HS-27A (cell line): ENCODE results near the gene PACS2.

Source experiments
- DNase-seq: peaks from one replicate; pipeline ENCODE4 v3.0.0-alpha.2; 2012; ENCODE audit warnings: low read depth, missing footprints

Gene PACS2

DNA sequence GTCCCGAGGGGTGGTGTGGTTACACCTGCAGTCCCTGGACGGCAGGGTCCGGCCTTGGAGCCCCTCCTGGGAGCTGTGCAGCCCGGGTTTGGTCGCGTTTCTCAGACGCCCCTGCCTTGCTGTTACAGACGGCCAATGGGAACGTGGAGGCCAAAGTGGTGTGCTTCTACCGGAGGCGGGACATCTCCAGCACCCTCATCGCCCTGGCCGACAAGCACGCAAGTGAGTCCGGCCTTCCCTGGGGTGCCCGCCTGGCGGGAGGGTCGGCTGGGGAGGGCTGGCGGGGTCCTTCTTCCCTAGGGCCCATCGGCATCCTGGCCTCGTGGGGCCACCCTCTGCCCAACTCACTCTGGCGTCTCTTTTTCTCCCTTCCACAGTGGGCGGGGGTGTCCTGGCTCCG lies 130.7 kb downstream of the PACS2 start:
- DNase-seq = no peak

DNA sequence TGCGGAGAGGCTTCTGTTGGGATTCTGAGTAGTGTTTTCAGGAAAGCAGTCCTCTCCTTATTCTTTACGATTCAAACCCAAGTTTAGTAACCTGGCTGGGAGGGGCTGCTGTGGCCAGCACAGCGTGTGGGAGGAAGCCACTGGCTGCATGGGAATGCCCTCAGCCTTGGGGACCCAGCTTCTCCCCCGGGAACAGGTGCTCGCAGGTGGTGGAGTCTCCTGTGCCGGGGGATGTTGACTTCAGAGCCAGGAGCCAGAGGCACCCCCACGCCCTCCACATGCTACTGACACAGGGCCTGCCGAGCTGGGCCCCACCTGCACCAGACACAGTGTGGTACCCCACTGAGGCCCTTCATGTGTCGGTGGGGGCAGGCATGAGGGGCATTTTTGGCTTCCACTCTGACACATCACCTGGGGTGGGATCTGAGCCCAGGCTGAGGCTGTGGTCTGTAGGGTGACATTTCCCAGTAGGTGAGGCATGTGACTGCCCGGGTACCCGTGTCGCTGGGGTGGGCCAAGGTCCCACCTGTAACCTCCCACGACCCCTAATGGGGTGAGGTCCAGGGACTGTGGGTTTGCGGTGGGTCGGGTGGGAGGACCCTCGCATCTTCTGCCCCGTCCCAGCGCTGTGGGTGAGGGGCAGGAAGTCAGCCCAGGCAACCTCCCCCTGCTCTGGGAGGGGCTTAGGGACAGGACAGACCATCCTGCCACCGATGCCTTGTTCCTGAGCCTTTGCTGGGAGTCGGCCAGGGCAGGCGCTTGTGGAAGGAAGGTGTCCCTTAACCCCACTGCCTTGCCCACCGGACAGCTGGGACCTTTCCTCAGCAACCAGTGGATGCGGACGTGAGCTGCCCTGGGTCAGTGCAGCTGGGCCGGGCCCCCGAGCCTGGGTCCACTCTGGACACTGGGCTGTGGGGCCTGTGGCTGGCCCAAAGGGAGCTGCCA lies 131.6 kb downstream of the PACS2 start:
- no peak for DNase-seq

DNA sequence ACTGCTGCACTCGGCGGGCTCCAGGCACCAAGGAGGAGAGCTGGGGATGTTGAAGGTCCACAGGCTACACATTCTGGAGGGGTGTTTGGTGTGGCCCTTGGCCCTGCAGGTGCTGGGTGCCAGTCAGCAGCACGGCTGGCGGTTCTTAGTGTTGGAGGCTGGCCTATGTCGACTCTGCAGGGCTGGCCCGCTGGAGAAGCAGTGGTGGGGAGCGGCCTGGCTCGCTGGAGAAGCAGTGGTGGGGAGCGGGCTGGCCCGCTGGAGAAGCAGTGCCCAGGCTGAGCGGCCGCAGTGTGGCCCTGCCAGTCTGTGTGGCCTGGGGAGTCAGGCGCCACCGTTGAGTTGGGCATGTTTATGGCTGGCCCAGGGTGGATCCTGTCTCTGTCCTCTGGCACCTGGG lies 132.4 kb downstream of the PACS2 start:
- no peak for DNase-seq
